ENCODE measurements around the gene MGAT4B.

Gene MGAT4B

GRCh38 chr5:179820127-179820482 lies 13.4 kb upstream of the MGAT4B start:
- peak overlapping the region; percentile 75 for H3K4me3 Mint-ChIP-seq
- peaks cover 39% of the 10 kb centered on the region for H3K4me1 Mint-ChIP-seq (ENCODE audit: low read depth)
- peak overlapping the region; percentile 95 for H3K27ac Mint-ChIP-seq
- no peaks in the 10 kb centered on the region for H3K9me3 Mint-ChIP-seq
- H3K27me3 Mint-ChIP-seq (ENCODE audit: low read depth) = no peaks in the 10 kb centered on the region
- H3K36me3 Mint-ChIP-seq (ENCODE audit: low read depth) = peaks cover 29% of the 10 kb centered on the region

GRCh38 chr5:179819296-179820126 lies 12.8 kb upstream of the MGAT4B start:
- peaks cover 37% of the 10 kb centered on the region for H3K4me1 Mint-ChIP-seq (ENCODE audit: low read depth)
- no peaks in the 10 kb centered on the region for H3K9me3 Mint-ChIP-seq
- peak overlapping the region; percentile 75 for H3K4me3 Mint-ChIP-seq
- H3K27ac Mint-ChIP-seq = peak overlapping the region; percentile 95
- no peaks in the 10 kb centered on the region for H3K27me3 Mint-ChIP-seq (ENCODE audit: low read depth)
- H3K36me3 Mint-ChIP-seq (ENCODE audit: low read depth) = peaks cover 23% of the 10 kb centered on the region

DNA sequence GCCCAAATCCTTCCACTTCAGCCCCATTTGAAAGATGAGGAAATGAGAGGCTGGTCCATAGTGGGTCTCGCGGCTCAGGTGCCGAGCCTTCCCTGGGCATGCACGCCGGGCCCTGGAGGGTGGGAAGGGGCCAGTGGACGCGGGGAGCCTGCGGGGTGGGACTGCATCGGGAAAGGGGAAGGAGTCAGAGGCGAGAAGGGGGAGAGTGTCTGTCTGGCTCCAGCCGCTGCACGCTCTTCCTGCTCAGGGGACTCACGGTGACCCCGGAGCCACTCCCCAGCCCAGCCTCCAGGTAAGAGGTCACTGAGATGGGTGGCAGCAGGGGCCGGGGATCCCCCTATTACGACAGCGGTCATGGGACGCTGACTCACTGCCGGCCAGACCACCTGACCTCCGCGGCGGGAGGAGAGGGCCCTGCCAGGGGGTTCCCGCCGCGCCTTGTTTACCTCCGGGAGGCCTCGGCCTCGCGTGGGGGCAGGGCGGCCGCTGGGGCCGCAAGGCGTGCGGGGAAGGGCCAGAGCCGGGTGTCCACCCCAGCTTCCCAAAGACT lies 12.2 kb upstream of the MGAT4B start:
- Mint-ChIP-seq H3K4me1 (ENCODE audit: low read depth) (peaks cover 36% of the 10 kb centered on the region), H3K9me3 (no peaks in the 10 kb centered on the region), H3K27ac (peak overlapping the region; percentile 90), H3K4me3 (peak overlapping the region; percentile 66), H3K27me3 (ENCODE audit: low read depth) (no peaks in the 10 kb centered on the region), H3K36me3 (ENCODE audit: low read depth) (peaks cover 19% of the 10 kb centered on the region)

- Mint-ChIP-seq H3K4me1 (ENCODE audit: low read depth) (peaks cover 33% of the 10 kb centered on the region), H3K27ac (peak overlapping the region; percentile 90), H3K4me3 (peak overlapping the region; percentile 69), H3K36me3 (ENCODE audit: low read depth) (peaks cover 19% of the 10 kb centered on the region), H3K9me3 (no peaks in the 10 kb centered on the region), H3K27me3 (ENCODE audit: low read depth) (no peaks in the 10 kb centered on the region)
Measured at GRCh38 chr5:179817890-179818745, 11.5 kb upstream of the MGAT4B start.

DNA sequence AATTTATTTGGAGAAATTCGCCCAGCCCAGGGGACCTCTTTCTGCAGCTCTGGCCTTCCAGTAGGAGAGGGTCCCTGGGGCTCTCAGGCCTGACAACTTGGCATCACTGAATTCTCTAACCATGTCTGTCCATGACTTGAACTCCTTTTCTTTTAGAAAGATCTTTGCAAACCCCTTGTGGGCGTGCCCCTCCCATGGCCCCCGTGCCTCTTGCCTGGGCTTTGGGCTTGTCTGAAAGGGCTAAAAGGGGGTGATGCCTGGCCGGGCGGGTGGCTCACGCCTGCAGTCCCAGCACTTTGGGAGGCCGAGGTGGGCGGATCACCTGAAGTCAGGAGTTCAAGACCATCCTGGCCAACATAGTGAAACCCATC lies 10.8 kb upstream of the MGAT4B start:
- Mint-ChIP-seq H3K27me3 (ENCODE audit: low read depth) (no peaks in the 10 kb centered on the region), H3K4me1 (ENCODE audit: low read depth) (peaks cover 31% of the 10 kb centered on the region), H3K4me3 (peak overlapping the region; percentile 69), H3K9me3 (no peaks in the 10 kb centered on the region), H3K36me3 (ENCODE audit: low read depth) (peaks cover 20% of the 10 kb centered on the region), H3K27ac (no peak overlapping the region)

DNA sequence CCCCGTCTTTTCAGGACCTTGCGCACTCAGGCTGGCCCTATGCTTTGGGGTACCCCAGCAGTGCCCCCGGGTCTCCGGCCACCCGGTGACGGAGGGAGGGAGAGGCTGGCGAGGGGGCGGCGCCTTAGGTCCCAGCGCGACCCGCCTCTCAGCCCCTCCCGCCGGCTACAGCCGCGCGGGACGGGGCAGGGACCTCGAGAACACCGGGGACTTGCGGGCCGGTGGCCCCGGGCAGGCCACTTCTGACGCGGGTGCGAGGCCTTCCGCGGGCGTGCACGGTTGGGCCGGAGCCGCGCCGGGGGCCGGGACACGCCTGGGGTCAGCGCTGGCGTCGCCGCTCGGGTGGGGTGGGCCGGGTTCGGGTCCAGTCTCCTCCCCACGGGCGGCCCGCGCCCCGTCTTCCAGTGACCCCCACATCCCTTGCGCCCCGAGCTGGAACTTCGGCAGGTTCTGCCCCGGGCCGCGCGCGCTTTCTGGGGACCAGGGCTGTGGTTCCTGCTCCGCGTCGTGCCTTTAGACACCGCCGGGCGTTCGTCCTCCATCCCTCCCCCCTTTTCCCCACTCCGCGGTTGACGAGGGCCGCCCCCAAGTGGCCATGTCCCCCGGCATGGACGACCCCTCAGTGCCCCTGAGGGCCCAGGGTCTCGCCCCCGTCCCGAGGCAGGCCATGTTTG lies 10.3 kb upstream of the MGAT4B start:
- Mint-ChIP-seq H3K4me3 (no peak overlapping the region), H3K27me3 (ENCODE audit: low read depth) (no peaks in the 10 kb centered on the region), H3K9me3 (no peaks in the 10 kb centered on the region), H3K4me1 (ENCODE audit: low read depth) (peaks cover 26% of the 10 kb centered on the region), H3K36me3 (ENCODE audit: low read depth) (peaks cover 18% of the 10 kb centered on the region), H3K27ac (no peak overlapping the region)

DNA sequence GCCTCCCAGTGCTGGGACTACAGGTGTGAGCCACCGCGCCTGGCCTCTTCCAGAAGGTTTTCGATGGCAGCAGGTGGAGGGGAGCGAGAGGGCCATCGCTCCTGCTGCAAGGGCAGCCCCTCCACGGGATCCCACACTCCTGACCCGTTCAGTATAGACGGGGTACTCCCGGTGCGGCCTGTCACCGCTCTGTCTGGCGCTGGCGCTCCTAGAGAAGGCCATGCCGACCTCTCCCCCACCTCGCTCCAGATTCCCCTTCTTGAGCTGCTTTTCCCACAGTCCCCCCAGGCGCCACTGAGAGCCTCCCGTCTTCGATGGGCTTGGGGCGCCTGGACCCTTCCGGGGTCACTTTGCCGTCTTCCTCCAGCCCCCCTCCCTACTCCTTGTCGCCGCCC lies 9.7 kb upstream of the MGAT4B start:
- no peak overlapping the region for H3K4me3 Mint-ChIP-seq
- no peak overlapping the region for H3K27ac Mint-ChIP-seq
- H3K9me3 Mint-ChIP-seq = no peaks in the 10 kb centered on the region
- H3K4me1 Mint-ChIP-seq (ENCODE audit: low read depth) = peaks cover 22% of the 10 kb centered on the region
- H3K36me3 Mint-ChIP-seq (ENCODE audit: low read depth) = peaks cover 18% of the 10 kb centered on the region
- no peaks in the 10 kb centered on the region for H3K27me3 Mint-ChIP-seq (ENCODE audit: low read depth)

DNA sequence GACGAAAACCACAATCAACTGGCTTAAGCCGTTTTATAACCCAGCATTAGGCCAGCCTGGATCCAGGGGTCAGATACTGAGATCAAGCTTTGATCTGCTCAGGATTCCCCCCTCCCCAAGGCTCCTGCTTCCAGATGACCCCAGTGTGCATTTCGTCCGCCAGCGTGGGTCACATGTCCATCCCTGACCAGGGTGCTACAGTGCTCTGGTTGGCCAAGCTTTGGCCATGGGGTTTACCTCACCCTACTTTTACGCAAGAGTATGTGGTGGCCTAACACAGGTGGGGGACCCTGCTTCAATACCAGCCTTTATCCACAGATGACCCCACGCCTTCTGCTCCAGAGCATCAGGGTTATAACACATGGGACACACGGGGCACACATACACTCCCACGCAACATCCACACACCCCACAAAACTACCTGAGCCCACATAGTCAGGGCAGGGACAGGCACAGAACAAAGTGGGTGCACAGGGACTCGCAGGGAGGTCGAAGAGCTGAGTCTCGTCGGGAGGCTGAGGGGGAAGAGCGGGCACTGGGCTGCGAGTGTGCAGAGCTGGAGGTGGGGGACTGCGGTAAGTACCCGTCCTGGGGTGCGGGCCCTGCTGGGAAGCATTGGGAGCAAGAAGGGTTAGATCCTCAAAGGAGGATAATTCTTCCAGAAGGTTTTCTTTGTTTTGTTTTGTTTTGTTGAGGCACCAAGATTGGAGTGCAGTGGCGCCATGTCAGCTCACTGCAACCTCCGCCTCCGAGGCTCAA lies 9.0 kb upstream of the MGAT4B start:
- H3K27ac Mint-ChIP-seq = peak overlapping the region; percentile 6
- H3K4me3 Mint-ChIP-seq = peak overlapping the region; percentile 4
- no peaks in the 10 kb centered on the region for H3K9me3 Mint-ChIP-seq
- peaks cover 18% of the 10 kb centered on the region for H3K36me3 Mint-ChIP-seq (ENCODE audit: low read depth)
- H3K27me3 Mint-ChIP-seq (ENCODE audit: low read depth) = no peaks in the 10 kb centered on the region
- H3K4me1 Mint-ChIP-seq (ENCODE audit: low read depth) = peaks cover 22% of the 10 kb centered on the region

- Mint-ChIP-seq H3K27ac (no peak overlapping the region), H3K4me3 (no peak overlapping the region), H3K36me3 (ENCODE audit: low read depth) (peaks cover 18% of the 10 kb centered on the region), H3K4me1 (ENCODE audit: low read depth) (peaks cover 14% of the 10 kb centered on the region), H3K9me3 (no peaks in the 10 kb centered on the region), H3K27me3 (ENCODE audit: low read depth) (no peaks in the 10 kb centered on the region)
Measured at GRCh38 chr5:179814090-179814489, 7.4 kb upstream of the MGAT4B start.

GRCh38 chr5:179812997-179813607 lies 6.4 kb upstream of the MGAT4B start:
- Mint-ChIP-seq H3K4me1 (ENCODE audit: low read depth) (peaks cover 7% of the 10 kb centered on the region), H3K27ac (no peak overlapping the region), H3K27me3 (ENCODE audit: low read depth) (no peaks in the 10 kb centered on the region), H3K9me3 (no peaks in the 10 kb centered on the region), H3K36me3 (ENCODE audit: low read depth) (peaks cover 18% of the 10 kb centered on the region), H3K4me3 (no peak overlapping the region)

DNA sequence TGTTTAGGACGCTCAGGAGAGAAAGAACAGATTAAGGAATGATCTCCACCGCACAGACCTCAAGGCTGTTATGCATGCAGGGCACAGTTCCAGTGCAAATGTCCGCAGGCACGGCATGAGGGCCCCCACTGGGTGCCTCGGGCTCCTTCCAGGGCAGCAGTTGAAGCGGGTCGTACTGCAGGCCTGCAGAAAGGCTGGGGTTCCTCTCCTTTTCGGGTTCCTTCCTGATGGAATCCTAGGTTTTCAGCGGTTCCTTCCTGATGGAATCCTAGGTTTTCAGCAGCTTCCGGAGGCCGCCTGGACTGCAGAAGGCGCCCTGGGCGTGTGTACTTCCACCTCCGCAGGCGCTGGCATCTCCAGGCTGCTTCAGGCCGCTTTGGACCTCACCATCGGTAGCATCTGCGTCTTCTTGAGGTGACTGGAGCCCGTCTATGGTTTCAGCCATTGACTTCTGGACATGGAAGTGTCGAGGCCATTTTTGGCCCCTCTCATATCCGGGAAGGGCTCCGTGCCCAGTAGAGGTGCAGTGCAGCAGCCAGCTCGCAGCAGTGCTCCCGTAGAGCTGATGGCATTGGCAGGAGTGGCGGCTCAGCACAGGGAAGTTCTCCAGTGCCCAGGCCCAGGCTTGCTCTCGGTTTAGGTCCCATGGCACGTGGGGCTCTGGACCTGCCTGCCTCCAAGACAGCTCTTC lies 5.6 kb upstream of the MGAT4B start:
- Mint-ChIP-seq H3K4me3 (no peak overlapping the region), H3K27me3 (ENCODE audit: low read depth) (no peaks in the 10 kb centered on the region), H3K27ac (no peak overlapping the region), H3K4me1 (ENCODE audit: low read depth) (peaks cover 6% of the 10 kb centered on the region), H3K36me3 (ENCODE audit: low read depth) (peaks cover 18% of the 10 kb centered on the region), H3K9me3 (no peaks in the 10 kb centered on the region)

- peaks cover 26% of the 10 kb centered on the region for H3K4me1 Mint-ChIP-seq (ENCODE audit: low read depth)
- no peaks in the 10 kb centered on the region for H3K9me3 Mint-ChIP-seq
- H3K36me3 Mint-ChIP-seq (ENCODE audit: low read depth) = peaks cover 3% of the 10 kb centered on the region
- H3K4me3 Mint-ChIP-seq = peak overlapping the region; percentile 85
- H3K27ac Mint-ChIP-seq = peak overlapping the region; percentile 84
- no peaks in the 10 kb centered on the region for H3K27me3 Mint-ChIP-seq (ENCODE audit: low read depth)
Measured at GRCh38 chr5:179805529-179806249, 977 bp downstream of the MGAT4B start.

Data from T-helper 1 cell treated with Interleukin-12 subunit alpha and Interleukin-12 subunit beta and Interleukin-4 antibody, amounts not matched to agents 30 μg/mL and 1 μg/mL, for 36 hours (primary cell).